GM19372 (cell line): Measurements from ENCODE around the gene OR4K5.
"Not testable (repeated sequence)": the region's sequence is repeated elsewhere in the genome, so short reads cannot be mapped to it uniquely, and the experiment has no call there.

Experiments used
- ATAC-seq: cut with Tn5 transposase; IDR thresholded peaks from one replicate; pipeline ENCODE4 v1.9.1; 2021; ENCODE audit warnings: mild to moderate bottlenecking, low read depth, moderate library complexity; ENCODE audit not compliant: unreplicated experiment

The OR4K5 gene

GRCh38 chr14:19920021-19920657 lies at the start of gene OR4K5:
OR4K5 (plus strand) TSS chr14:19920607; CDS start chr14:19920607, 0 bp downstream.
- ATAC-seq = no peak

GRCh38 chr14:19873178-19873577 lies 47.2 kb upstream of the OR4K5 start:
- ATAC-seq = no peak

GRCh38 chr14:19874842-19875241 lies 45.6 kb upstream of the OR4K5 start, which contains the start of gene OR4K2:
OR4K2 (plus strand) TSS chr14:19875142; CDS start chr14:19876268, 1,126 bp downstream.
- ATAC-seq = no peak

- no peak for ATAC-seq
Measured at GRCh38 chr14:19878029-19878642, 42.3 kb upstream of the OR4K5 start.

DNA sequence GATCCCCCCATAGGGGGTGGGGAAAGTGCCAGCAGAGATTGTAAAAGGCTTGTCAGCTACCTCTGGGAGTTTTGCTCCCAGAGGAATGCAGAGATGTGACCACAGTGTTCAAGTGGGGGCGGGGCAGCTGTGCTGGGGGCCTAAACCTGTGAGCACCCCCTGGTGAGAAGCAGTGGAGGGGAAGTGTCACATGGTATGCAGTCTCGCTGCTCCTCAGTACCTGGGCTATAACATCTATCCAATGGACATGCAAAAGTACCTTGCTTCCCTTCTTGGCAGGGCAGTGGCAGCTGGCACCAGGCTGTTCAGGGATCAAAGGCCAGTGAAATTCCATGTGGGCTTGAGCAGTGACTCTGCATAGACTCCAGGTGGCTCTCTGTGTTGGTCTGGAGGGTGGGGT lies 25.1 kb upstream of the OR4K5 start:
- no peak for ATAC-seq

- no peak for ATAC-seq
Measured at GRCh38 chr14:19900999-19901398, 19.4 kb upstream of the OR4K5 start.

GRCh38 chr14:19902409-19902808 lies 18.0 kb upstream of the OR4K5 start:
- ATAC-seq = no peak

- ATAC-seq = no peak
Measured at GRCh38 chr14:19906665-19907064, 13.7 kb upstream of the OR4K5 start.

- no peak for ATAC-seq
Measured at GRCh38 chr14:19911114-19911513, 9.3 kb upstream of the OR4K5 start.

DNA sequence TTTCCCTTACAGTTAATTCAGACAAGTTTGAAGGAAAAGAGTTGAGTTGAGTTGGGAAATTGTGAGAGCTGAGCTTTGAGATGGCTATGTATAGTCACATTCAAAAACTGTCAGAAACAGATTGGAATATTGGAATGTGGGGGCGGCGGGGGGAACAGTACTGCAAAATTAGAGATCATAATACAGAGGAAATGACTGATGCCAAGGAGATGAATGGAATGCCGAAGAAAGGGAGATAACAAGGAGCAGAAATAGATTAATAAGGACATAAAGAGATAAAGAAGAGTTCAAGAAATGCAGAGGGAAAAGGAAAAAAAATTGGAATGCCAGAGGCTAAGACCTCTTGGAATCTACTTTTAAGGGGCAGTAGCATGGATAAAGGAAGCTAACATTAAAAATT lies 3.2 kb upstream of the OR4K5 start:
- ATAC-seq = no peak

DNA sequence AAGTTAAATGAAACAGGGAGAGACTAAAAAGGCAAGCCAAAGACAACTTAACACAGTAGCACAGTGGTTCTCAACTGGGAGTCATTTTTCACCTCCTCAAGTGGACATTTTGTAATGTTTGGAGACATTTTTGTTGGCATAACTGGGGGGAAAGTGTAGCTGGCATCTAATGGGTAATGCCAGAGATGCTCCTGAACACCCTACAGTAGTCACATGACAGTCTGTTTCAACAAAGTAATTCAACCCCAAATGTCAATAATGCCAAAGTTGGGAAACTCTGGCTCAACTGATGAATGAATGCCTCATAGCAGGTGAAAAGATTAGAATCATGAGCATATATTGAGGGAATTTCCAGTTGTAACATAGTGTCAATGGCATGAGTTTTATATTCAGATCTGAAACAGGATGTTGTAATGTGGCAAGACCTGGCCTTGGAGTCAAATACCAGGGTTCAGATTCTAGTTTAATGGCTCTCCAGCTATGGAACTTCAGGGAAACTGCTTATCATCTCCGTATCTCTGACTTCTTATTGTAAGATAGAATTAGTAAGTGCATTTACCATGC lies 2.4 kb upstream of the OR4K5 start:
- no peak for ATAC-seq

DNA sequence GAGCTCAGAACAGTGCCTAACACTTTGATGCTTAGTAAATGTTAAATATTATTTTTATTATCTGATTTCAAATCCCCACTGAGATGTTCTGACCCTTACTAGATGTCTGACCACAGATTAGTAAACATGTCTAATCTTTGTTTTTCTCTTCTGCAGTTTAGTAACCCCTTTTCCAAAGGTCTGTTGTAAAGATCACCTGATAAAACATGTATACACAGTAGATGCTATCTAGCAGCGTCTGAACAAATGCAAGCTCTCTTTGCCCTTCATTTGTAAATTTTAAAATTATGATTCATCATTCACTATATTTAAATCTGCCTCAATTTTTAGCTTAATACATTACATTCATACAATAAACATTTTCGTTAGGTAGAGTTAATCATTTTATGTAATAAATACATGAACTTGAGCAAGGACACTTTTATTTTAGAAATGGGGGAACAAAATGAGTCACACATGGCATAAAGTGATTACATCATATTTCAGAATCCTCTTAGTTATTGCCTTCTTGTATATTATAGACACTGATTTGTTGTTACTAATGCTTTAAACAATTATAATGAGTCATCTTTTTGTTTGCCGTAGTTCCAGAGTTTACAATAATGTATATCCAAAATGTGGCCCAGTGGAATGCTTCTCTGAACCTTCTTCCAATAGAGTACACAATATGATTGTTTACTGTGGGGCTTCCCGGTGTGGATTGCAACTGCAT lies 1.7 kb upstream of the OR4K5 start:
- ATAC-seq = no peak

- no peak for ATAC-seq
Measured at GRCh38 chr14:19930617-19931016, 10.2 kb downstream of the OR4K5 start, which contains the start of gene OR4K1. OR4K1 (plus strand) TSS chr14:19930917; CDS start chr14:19935667, 4,750 bp downstream.

DNA sequence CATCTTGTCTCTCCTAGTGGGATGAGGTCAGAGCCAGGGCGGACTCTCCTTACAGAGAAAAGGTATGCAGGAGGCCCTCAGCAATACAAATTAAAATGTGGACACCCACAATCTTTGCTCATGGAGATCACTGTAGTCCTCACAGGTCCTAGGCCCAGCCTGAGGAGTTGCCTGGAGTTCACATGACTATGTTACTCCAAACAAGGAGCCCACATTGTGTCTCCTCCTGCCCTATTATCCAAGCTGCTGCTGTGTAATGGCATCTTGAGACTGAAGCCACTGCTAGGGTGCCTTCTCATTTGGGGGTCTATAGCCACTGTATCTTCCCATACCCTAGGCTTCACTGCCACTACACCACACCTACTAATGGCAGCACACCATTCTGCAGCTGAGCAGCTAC lies 21.3 kb downstream of the OR4K5 start:
- ATAC-seq = no peak

GRCh38 chr14:19947413-19948090 lies 27.1 kb downstream of the OR4K5 start:
- no peak for ATAC-seq

- ATAC-seq = no peak
Measured at GRCh38 chr14:19949218-19949617, 28.8 kb downstream of the OR4K5 start.

DNA sequence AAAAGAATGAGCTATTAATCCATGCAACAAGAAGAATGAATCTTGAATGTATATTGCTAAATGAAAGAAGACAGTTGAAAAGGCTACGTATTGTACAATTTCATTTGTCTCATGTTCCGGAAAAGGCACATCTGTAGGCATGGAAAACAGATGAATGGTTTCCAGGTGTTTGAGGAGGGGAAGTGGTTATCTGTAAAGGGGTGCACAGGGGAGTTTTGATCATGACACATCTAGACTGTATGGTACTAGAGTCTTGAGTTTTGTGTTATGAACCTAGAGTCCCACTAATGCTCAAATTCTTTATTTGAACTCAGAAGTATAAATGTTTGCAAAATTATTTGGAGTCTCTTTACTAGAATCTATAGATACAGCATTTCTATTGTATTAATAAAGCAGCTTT lies 49.3 kb downstream of the OR4K5 start:
- ATAC-seq = not testable (repeated sequence)
